ENCODE results near the gene GIT2. TPM values are rescaled to one million over a fixed set of nuclear protein-coding genes. Genes with fewer than 3 reads are reported as not detected.
"Not testable (repeated sequence)": the region's sequence is repeated elsewhere in the genome, so short reads cannot be mapped to it uniquely, and the experiment has no call there.

GIT2 gene
- total RNA-seq, 1 donor from 2014 or later = 89.1 TPM

- peaks cover 4% of the 10 kb centered on the region for H3K27me3 Mint-ChIP-seq (ENCODE audit: unreplicated experiment)
- no peak for DNase-seq (ENCODE audit: low spot score)
- no peaks in the 10 kb centered on the region for H3K9me3 Mint-ChIP-seq (ENCODE audit: unreplicated experiment)
- TF ChIP-seq CTCF (IDR thresholded peaks at IDR 0.05; ENCODE audit: unreplicated experiment) = no peak
- H3K4me3 Mint-ChIP-seq (ENCODE audit: unreplicated experiment) = peak overlapping the region; percentile 14
- H3K36me3 Mint-ChIP-seq (ENCODE audit: low read depth, unreplicated experiment) = peaks cover 43% of the 10 kb centered on the region
- peak overlapping the region; percentile 99 for H3K27ac Mint-ChIP-seq (ENCODE audit: unreplicated experiment)
- peaks cover 41% of the 10 kb centered on the region for H3K4me1 Mint-ChIP-seq (ENCODE audit: unreplicated experiment)
Measured at GRCh38 chr12:109937371-109937770, 58.8 kb downstream of the GIT2 start.

DNA sequence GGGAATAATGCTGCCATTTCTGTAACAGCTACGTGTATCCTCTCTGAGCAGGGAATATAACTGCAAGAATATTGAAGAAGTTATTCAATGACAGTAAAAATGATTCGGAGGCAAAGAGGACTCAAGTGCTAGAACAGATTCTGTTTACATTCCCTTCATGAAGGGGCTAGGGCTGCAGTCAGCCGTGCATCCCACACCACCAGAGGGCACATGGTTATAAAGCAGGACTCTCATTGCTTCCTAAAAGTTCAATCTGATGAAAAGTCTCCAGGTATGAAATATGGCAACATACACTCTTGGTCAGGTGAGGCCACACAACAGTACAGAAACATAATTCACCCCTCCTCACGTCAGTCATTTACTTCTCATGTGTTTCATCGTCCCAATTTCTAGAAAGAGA, 62.1 kb downstream of the GIT2 start:
- Mint-ChIP-seq H3K4me3 (ENCODE audit: unreplicated experiment) (peak overlapping the region; percentile 29), H3K27me3 (ENCODE audit: unreplicated experiment) (peaks cover 6% of the 10 kb centered on the region), H3K4me1 (ENCODE audit: unreplicated experiment) (peaks cover 35% of the 10 kb centered on the region), H3K27ac (ENCODE audit: unreplicated experiment) (peak overlapping the region; percentile 31), H3K9me3 (ENCODE audit: unreplicated experiment) (no peaks in the 10 kb centered on the region), H3K36me3 (ENCODE audit: low read depth, unreplicated experiment) (peaks cover 63% of the 10 kb centered on the region)
- TF ChIP-seq CTCF (IDR thresholded peaks at IDR 0.05; ENCODE audit: unreplicated experiment) = peak; percentile 26
- no peak for DNase-seq (ENCODE audit: low spot score)

GRCh38 chr12:109932878-109933503, 63.2 kb downstream of the GIT2 start:
- TF ChIP-seq CTCF (IDR thresholded peaks at IDR 0.05; ENCODE audit: unreplicated experiment) = no peak
- Mint-ChIP-seq H3K36me3 (ENCODE audit: low read depth, unreplicated experiment) (peaks cover 53% of the 10 kb centered on the region), H3K9me3 (ENCODE audit: unreplicated experiment) (no peaks in the 10 kb centered on the region), H3K4me3 (ENCODE audit: unreplicated experiment) (peak overlapping the region; percentile 23), H3K4me1 (ENCODE audit: unreplicated experiment) (peaks cover 24% of the 10 kb centered on the region), H3K27ac (ENCODE audit: unreplicated experiment) (no peak overlapping the region), H3K27me3 (ENCODE audit: unreplicated experiment) (peaks cover 6% of the 10 kb centered on the region)
- DNase-seq (ENCODE audit: low spot score) = no peak

- no peak overlapping the region for H3K27ac Mint-ChIP-seq (ENCODE audit: unreplicated experiment)
- H3K27me3 Mint-ChIP-seq (ENCODE audit: unreplicated experiment) = peaks cover 5% of the 10 kb centered on the region
- TF ChIP-seq CTCF (IDR thresholded peaks at IDR 0.05; ENCODE audit: unreplicated experiment) = no peak
- H3K36me3 Mint-ChIP-seq (ENCODE audit: low read depth, unreplicated experiment) = peaks cover 51% of the 10 kb centered on the region
- H3K9me3 Mint-ChIP-seq (ENCODE audit: unreplicated experiment) = no peaks in the 10 kb centered on the region
- H3K4me1 Mint-ChIP-seq (ENCODE audit: unreplicated experiment) = peaks cover 8% of the 10 kb centered on the region
- DNase-seq (ENCODE audit: low spot score) = no peak
- H3K4me3 Mint-ChIP-seq (ENCODE audit: unreplicated experiment) = no peak overlapping the region
Measured at GRCh38 chr12:109931143-109931542, 65.0 kb downstream of the GIT2 start.

DNA sequence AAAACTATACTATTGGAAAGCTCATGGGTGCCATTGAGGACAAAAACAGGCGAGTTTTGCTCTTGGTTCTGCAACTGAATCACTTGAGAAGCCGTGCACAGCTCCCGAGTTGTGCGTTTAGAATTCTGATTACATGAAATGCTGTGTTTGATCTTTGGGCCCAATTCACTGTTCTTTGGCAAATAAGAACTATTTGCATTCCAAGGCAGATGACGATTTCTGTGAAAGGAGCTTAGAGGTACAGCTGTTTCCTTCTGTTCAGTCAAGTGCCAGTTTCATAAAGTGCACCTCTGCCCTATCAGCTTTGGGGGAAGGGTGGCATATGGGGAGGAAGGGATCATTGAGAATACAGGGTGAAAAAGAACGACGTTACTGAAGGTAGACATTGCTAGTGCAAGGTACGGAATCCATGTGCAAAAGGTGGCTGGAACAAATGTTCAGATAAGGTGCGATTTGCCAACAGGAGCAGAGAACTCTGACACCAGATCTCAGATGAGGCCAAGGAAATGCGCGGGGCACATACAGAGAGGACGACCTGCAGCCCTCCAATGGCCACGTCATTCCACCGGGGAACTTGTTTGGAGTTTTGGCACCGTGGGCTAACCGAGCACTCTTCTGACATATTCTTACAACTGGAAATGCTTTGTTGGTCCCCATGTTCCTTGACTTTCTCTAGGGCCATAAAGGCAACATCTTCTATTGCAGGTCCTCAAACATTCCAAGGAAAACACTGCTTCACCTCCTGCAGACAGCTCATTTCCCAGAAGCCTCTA, 66.0 kb downstream of the GIT2 start:
- TF ChIP-seq CTCF (IDR thresholded peaks at IDR 0.05; ENCODE audit: unreplicated experiment) = no peak
- no peak for DNase-seq (ENCODE audit: low spot score)
- H3K27me3 Mint-ChIP-seq (ENCODE audit: unreplicated experiment) = peaks cover 6% of the 10 kb centered on the region
- no peaks in the 10 kb centered on the region for H3K9me3 Mint-ChIP-seq (ENCODE audit: unreplicated experiment)
- H3K4me3 Mint-ChIP-seq (ENCODE audit: unreplicated experiment) = no peak overlapping the region
- peaks cover 46% of the 10 kb centered on the region for H3K36me3 Mint-ChIP-seq (ENCODE audit: low read depth, unreplicated experiment)
- H3K27ac Mint-ChIP-seq (ENCODE audit: unreplicated experiment) = no peak overlapping the region
- H3K4me1 Mint-ChIP-seq (ENCODE audit: unreplicated experiment) = peaks cover 3% of the 10 kb centered on the region

GRCh38 chr12:109929326-109929725, 66.8 kb downstream of the GIT2 start:
- not testable (repeated sequence) for H3K4me1 Mint-ChIP-seq (ENCODE audit: unreplicated experiment); DNase-seq (ENCODE audit: low spot score); H3K27me3 Mint-ChIP-seq (ENCODE audit: unreplicated experiment); H3K27ac Mint-ChIP-seq (ENCODE audit: unreplicated experiment); H3K9me3 Mint-ChIP-seq (ENCODE audit: unreplicated experiment)
- H3K4me3 Mint-ChIP-seq (ENCODE audit: unreplicated experiment) = peak overlapping the region; percentile 16
- H3K36me3 Mint-ChIP-seq (ENCODE audit: low read depth, unreplicated experiment) = peaks cover 52% of the 10 kb centered on the region
